Adrenal gland (tissue), 12 donors: ENCODE data around the gene INVS. TPM values are rescaled to one million over a fixed set of nuclear protein-coding genes. Genes with fewer than 3 reads are reported as not detected.
A peak's percentile ranks its signal among the peaks of the same experiment; 100 is the strongest.
"Not testable (repeated sequence)": the region's sequence is repeated elsewhere in the genome, so short reads cannot be mapped to it uniquely, and the experiment has no call there.

ENCODE experiments used
- DNase-seq, 7 donors: peaks; one replicate each; pipeline ENCODE4 v3.0.0-alpha.2; 2019 to 2020
- H3K27ac ChIP-seq, 5 donors: fragments of 200-600 bp; sonication (generic) in 4 of 5; 1 replicate in 3 of 5; 2 replicates in 2 of 5; pipeline versions ENCODE4 v1.5.1 to v1.8.0; 2016 to 2020; ENCODE audit warnings: mild to moderate bottlenecking in 1 of 5
- H3K27me3 ChIP-seq: fragments of 200-600 bp; 2 replicates; pipeline ENCODE4 v1.8.0; 2021
- H3K36me3 ChIP-seq, 2 donors: fragments of 200-600 bp; replicated peaks in 1 of 2; 1 replicate in 1 of 2; 2 replicates in 1 of 2; pipeline versions ENCODE4 v1.5.1 to v1.8.0; 2018 to 2022
- H3K4me1 ChIP-seq, 2 donors: fragments of 200-600 bp; replicated peaks in 1 of 2; 1 replicate in 1 of 2; 2 replicates in 1 of 2; pipeline versions ENCODE4 v1.5.1 to v1.8.0; 2018 to 2021
- H3K4me3 ChIP-seq, 4 donors: fragments of 200-600 bp; sonication (generic) in 3 of 4; one replicate each; pipeline ENCODE4 v1.5.1; 2016 to 2018
- H3K9me3 ChIP-seq, 3 donors: fragments of 200-600 bp; sonication (generic) in 1 of 3; replicated peaks in 1 of 3; 1 replicate in 2 of 3; 2 replicates in 1 of 3; pipeline versions ENCODE4 v1.5.1 to v1.8.0; 2016 to 2021
- POLR2A ChIP-seq, 2 donors: fragments of 450-650 bp; IDR thresholded peaks; one replicate each; pipeline ENCODE4 v1.6.1; 2017; ENCODE audit warnings: antibody characterized with exemption in 2 of 2, mild to moderate bottlenecking in 2 of 2, moderate library complexity in 1 of 2
- WGBS, 4 donors: extraction: QIAGEN DNeasy Blood & Tissue Kit in 2 of 4; methylation state at CpG; one replicate each; pipeline versions ENCODE4 v1.1.5 to v1.1.7; 2013 to 2017; 5-methylcytosine and 5-hydroxymethylcytosine counted together
- intact Hi-C, 2 donors: fragments of 100-400 bp; cut with DNase I; formaldehyde crosslinking; loops; one replicate each; pipeline versions ENCODE4 v1.14.1 to v1.15.0; 2022 to 2023
- polyA plus RNA-seq, 3 donors: library from polyadenylated mRNA; stranded (reverse); fragments of 200-250 nt in 2 of 3; fragments of 350-450 nt in 1 of 3; fragmentation: Illumina TruSeq in 1 of 3; extraction: RNeasy Lipid Tissue Mini Kit (QIAGEN cat#74804) in 1 of 3; gene quantifications; one replicate each; pipeline ENCODE4 v1.2.3, GENCODE V29; 2013 to 2014
- total RNA-seq, 9 donors: library from RNA; depleted of rRNA in 4 of 9; stranded (reverse); fragments of >200 nt in 4 of 9; fragments of 120-200 nt in 1 of 9; fragmentation: NEBNext Ultra II Directional in 1 of 9; extraction: Animal tissue kit (Norgen Biotek cat#: 25700) in 1 of 9; gene quantifications; one replicate each; pipeline versions ENCODE4 v1.1.0 to v1.2.4, GENCODE V29; 2013 to 2023
- TF ChIP-seq, protein P1 (sequence below), 6 experiments: fragments of 450-650 bp in 4 of 6; fragments of 200-600 bp in 2 of 6; sonication (generic) in 1 of 6; IDR thresholded peaks; 1 replicate in 5 of 6; 2 replicates in 1 of 6; pipeline versions ENCODE4 v1.5.1 to v1.8.0; 2016 to 2021; ENCODE audit warnings: antibody characterized with exemption in 6 of 6, mild to moderate bottlenecking in 2 of 6, moderate library complexity in 1 of 6
- donor health status: healthy with polysubstance abuse.
- donor health status: Bipolar disorder and iron deficiency.
- donor health status: DM: yes; HTN: yes; CAD: no.
- donor health status: DM: no; HTN: no; CAD: no.
- donor health status: DM: no; HTN: no; CAD: no.
- donor health status: DM: yes; HTN: yes; CAD: no.

The INVS gene
- total and polyA plus RNA-seq, 12 donors: 6.4 to 47.7 (median 24.4) TPM

DNA sequence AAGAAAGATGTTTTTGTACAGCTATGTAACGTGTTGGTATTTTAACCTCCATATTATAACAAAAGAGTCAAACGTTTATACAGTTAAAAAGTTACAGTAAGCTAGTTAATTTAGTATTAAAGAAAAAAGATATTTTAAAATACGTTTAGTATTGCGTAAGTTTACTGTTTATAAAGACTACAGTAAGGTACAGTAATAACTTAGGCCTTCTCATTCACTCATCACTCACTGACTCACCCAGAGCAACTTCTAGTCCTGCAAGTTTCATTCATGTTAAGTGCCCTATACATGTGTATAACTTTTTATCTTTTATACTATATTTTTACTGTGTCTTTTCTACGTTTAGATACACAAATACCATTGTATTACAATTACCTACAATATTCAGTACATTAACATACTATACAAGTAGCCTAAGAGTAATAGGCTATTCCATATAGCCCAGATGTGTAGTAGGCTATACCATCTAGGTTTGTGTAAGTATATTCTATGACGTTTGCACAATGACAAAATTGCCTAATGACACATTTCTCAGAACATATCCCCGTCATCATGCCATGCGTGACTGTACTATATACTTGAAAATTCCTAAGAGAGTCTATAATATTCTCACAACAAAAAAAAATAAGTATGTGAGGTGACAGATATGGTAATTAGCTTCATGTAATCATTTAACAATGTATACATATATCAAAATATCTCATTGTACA lies 34.0 kb upstream of the INVS start:
- 80 to 89% (median 85%) methylated on average over 8 of the region's 8 CpGs for WGBS, 4 donors
- H3K27ac ChIP-seq: no peak overlapping the region
- no peaks in the 10 kb centered on the region for H3K36me3 ChIP-seq
- TF ChIP-seq POLR2A (IDR thresholded peaks at IDR 0.05): no peak
- TF ChIP-seq, protein P1, sequence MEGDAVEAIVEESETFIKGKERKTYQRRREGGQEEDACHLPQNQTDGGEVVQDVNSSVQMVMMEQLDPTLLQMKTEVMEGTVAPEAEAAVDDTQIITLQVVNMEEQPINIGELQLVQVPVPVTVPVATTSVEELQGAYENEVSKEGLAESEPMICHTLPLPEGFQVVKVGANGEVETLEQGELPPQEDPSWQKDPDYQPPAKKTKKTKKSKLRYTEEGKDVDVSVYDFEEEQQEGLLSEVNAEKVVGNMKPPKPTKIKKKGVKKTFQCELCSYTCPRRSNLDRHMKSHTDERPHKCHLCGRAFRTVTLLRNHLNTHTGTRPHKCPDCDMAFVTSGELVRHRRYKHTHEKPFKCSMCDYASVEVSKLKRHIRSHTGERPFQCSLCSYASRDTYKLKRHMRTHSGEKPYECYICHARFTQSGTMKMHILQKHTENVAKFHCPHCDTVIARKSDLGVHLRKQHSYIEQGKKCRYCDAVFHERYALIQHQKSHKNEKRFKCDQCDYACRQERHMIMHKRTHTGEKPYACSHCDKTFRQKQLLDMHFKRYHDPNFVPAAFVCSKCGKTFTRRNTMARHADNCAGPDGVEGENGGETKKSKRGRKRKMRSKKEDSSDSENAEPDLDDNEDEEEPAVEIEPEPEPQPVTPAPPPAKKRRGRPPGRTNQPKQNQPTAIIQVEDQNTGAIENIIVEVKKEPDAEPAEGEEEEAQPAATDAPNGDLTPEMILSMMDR (IDR thresholded peaks at IDR 0.05): no peak
- no peak for DNase-seq
- peaks cover 0 to 23% of the 10 kb centered on the region in 2 donors for H3K4me1 ChIP-seq
- no peaks in the 10 kb centered on the region for H3K27me3 ChIP-seq
- no peaks in the 10 kb centered on the region for H3K9me3 ChIP-seq
- H3K4me3 ChIP-seq: no peak overlapping the region
- intact Hi-C loops: no loop called here

DNA sequence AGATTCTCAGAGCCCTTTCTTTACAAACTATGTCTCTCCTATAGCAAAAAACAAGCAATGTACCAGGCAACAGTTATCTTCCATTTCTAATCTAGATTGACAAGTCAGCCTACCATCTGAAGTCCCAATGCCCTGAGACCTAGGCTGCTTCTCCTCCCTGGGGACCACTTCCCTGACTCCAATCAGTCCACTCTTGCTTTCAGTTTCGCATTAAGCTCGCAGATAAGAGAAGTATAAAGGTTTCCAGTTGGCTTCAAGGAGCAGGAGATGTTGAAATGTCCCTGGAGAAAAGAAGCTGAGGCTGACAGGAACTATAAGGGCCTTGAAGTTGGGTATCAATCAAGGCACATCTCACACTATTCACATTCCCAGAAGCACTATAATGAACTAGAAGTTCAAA lies 32.5 kb upstream of the INVS start:
- H3K9me3 ChIP-seq: no peaks in the 10 kb centered on the region
- intact Hi-C loops: no loop called here
- TF ChIP-seq, protein P1 (IDR thresholded peaks at IDR 0.05): no peak
- no peak for TF ChIP-seq POLR2A (IDR thresholded peaks at IDR 0.05)
- peak in 5 of 7 donors; percentile 26 to 61 (median 41) for DNase-seq
- 13 to 21% (median 17%) methylated on average over 2 of the region's 2 CpGs for WGBS, 4 donors
- peak overlapping the region in 3 of 5 donors; percentile 0 to 60 (median 42) for H3K27ac ChIP-seq
- H3K4me3 ChIP-seq: no peak overlapping the region
- no peaks in the 10 kb centered on the region for H3K27me3 ChIP-seq
- peaks cover 0 to 23% of the 10 kb centered on the region in 2 donors for H3K4me1 ChIP-seq
- H3K36me3 ChIP-seq: no peaks in the 10 kb centered on the region

DNA sequence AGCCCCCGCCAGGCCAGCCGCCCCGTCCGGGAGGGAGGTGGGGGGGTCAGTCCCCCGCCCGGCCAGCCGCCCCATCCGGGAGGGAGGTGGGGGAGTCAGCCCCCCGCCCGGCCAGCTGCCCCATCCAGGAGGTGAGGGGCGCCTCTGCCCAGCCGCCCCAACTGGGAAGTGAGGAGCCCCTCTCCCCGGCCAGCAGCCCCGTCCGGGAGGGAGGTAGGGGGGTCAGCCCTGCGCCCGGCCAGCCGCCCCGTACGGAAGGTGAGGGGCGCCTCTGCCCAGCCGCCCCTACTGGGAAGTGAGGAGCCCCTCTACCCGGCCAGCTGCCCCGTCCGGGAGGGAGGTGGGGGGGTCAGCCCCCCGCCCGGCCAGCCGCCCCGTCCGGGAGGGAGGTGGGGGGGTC lies 31.1 kb upstream of the INVS start:
- DNase-seq: not testable (repeated sequence)

DNA sequence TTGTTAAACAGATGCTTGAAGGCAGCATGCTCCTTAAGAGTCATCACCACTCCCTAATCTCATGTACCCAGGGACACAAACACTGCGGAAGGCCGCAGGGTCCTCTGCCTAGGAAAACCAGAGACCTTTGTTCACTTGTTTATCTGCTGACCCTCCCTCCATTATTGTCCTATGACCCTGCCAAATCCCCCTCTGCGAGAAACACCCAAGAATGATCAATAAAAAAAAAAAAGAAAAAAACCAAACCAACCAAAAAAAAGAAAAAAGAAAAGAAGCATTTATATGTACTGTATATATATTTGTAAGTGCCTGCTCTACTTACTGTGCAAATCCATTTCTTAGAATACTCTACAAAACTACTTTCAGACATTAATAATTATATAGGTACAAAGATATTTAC lies 30.0 kb upstream of the INVS start:
- H3K9me3 ChIP-seq, DNase-seq, intact Hi-C loops, H3K4me3 ChIP-seq, H3K27ac ChIP-seq, H3K27me3 ChIP-seq, H3K36me3 ChIP-seq: not testable (repeated sequence)
- H3K4me1 ChIP-seq: peaks cover 0 to 26% of the 10 kb centered on the region in 2 donors
- 92 to 100% (median 100%) methylated on average over 1 of the region's 3 CpGs for WGBS, 4 donors

More for the DNA sequence above, 31.1 kb upstream of the INVS start:
- H3K27ac ChIP-seq, H3K27me3 ChIP-seq, intact Hi-C loops, H3K4me3 ChIP-seq, H3K36me3 ChIP-seq, H3K9me3 ChIP-seq: not testable (repeated sequence)
- WGBS, 4 donors: 97 to 98% methylated on average over 11 to 22 of the region's 30 CpGs; no CpG with 5 or more reads in 2 of the 4 donors
- peaks cover 0 to 26% of the 10 kb centered on the region in 2 donors for H3K4me1 ChIP-seq

DNA sequence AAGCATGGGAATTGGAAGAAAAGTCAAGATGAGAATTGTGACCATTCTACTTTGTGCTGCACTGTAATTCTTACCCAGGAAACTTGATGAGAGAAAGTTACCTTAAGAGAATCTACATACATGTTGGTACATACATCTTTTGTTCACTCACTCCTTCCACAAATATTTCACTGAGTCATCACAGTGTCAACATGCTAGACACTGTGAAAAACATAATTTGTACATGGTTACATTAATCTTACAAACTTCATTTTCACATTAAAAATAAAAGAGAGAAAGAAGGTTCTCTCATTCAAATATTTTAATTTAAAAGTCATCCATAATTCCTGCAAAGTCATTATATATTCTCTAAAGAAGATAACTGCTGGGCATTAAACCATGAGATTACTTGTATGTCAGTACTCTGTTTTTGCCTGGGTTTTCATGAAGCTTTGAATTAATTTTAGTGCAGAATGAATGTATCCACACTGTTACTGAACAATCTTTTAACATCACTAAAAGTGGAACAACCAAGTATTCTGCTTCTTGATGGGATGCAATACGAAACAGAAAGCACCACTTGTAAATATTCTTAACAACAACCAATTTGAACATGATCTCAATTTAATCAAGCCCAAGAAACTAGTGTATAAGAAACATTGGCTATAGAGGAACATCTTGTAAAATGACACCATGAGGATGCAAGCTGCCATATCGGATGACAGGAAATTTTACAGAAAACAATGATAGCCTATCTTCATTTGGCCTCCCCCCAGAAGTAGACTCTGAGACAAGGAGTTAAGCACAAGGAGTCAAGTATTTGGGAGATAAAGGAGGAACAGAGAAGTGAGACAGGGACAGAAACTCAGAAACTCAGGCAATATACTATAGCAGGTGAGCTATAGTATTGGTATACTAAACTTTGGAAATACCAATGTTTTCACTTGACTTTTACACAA lies 28.7 kb upstream of the INVS start:
- 83 to 92% (median 85%) methylated on average over 2 of the region's 2 CpGs for WGBS, 4 donors
- TF ChIP-seq POLR2A (IDR thresholded peaks at IDR 0.05): no peak
- TF ChIP-seq, protein P1 (IDR thresholded peaks at IDR 0.05): no peak
- Histone ChIP-seq H3K4me3 (no peak overlapping the region), H3K4me1 (peaks cover 0 to 34% of the 10 kb centered on the region in 2 donors), H3K36me3 (no peaks in the 10 kb centered on the region), H3K9me3 (no peaks in the 10 kb centered on the region), H3K27ac (no peak overlapping the region), H3K27me3 (no peaks in the 10 kb centered on the region)
- no peak for DNase-seq
- intact Hi-C loops: no loop called here
